Mesenchymal stem cell (in vitro differentiated cells and primary cell): ENCODE measurements around the gene ARHGEF33.

Experiments
- DNase-seq: peaks from one replicate; pipeline ENCODE4 v3.0.0-alpha.2; 2013
- H2AFZ ChIP-seq: one replicate; pipeline ENCODE4 v1.6.1; 2013; ENCODE audit warnings: low read depth, mild to moderate bottlenecking, control low read depth, inconsistent platforms, low read length, moderate library complexity
- H2AK5ac ChIP-seq: 2 replicates; pipeline ENCODE4 v1.6.1; 2013; ENCODE audit warnings: low read length, moderate library complexity, mild to moderate bottlenecking, inconsistent platforms; ENCODE audit not compliant: severe bottlenecking
- H2BK120ac ChIP-seq: one replicate; pipeline ENCODE4 v1.6.1; 2013; ENCODE audit warnings: low read depth, mild to moderate bottlenecking, inconsistent platforms, low read length, moderate library complexity
- H2BK12ac ChIP-seq, 2 experiments: one replicate each; pipeline ENCODE4 v1.6.1; 2013; ENCODE audit warnings: inconsistent platforms in 2 of 2, low read length in 2 of 2, mild to moderate bottlenecking in 2 of 2, moderate library complexity in 2 of 2, control low read depth in 1 of 2
- H2BK15ac ChIP-seq: one replicate; pipeline ENCODE4 v1.6.1; 2013; ENCODE audit warnings: mild to moderate bottlenecking, low read depth, inconsistent platforms; ENCODE audit not compliant: poor library complexity, severe bottlenecking
- H2BK5ac ChIP-seq: 2 replicates; pipeline ENCODE4 v1.6.1; 2013; ENCODE audit warnings: low read depth, mild to moderate bottlenecking, low read length, control low read depth, inconsistent platforms; ENCODE audit not compliant: poor library complexity, severe bottlenecking
- H3K14ac ChIP-seq, 2 experiments: one replicate each; pipeline ENCODE4 v1.6.1; 2013; ENCODE audit warnings: inconsistent platforms in 2 of 2, low read length in 2 of 2, control low read depth in 1 of 2, mild to moderate bottlenecking in 1 of 2, moderate library complexity in 1 of 2
- H3K18ac ChIP-seq, 2 experiments: one replicate each; pipeline ENCODE4 v1.6.1; 2013; ENCODE audit warnings: inconsistent platforms in 2 of 2, low read length in 2 of 2, control low read depth in 1 of 2, low read depth in 1 of 2, mild to moderate bottlenecking in 1 of 2
- H3K23ac ChIP-seq, 2 experiments: one replicate each; pipeline ENCODE4 v1.6.1; 2013; ENCODE audit warnings: inconsistent platforms in 2 of 2, low read length in 2 of 2, mild to moderate bottlenecking in 2 of 2, moderate library complexity in 2 of 2, control low read depth in 1 of 2
- H3K27ac ChIP-seq: 2 replicates; pipeline ENCODE4 v1.5.1; 2013; ENCODE audit warnings: mild to moderate bottlenecking, moderate library complexity, low read length, control low read depth, inconsistent platforms; ENCODE audit not compliant: poor library complexity, severe bottlenecking
- H3K27me3 ChIP-seq, 2 experiments: 2 replicates each; pipeline versions ENCODE4 v1.6.1 to v1.7.0; 2013; ENCODE audit warnings: low read length in 2 of 2, mild to moderate bottlenecking in 2 of 2, moderate library complexity in 2 of 2, control low read depth in 1 of 2, inconsistent platforms in 1 of 2; ENCODE audit not compliant: control insufficient read depth in 1 of 2, insufficient read depth in 1 of 2
- H3K36me3 ChIP-seq, 2 experiments: 2 replicates each; pipeline versions ENCODE4 v1.6.1 to v1.7.0; 2013; ENCODE audit warnings: low read length in 2 of 2, control low read depth in 1 of 2, inconsistent platforms in 1 of 2, low read depth in 1 of 2, mild to moderate bottlenecking in 1 of 2; ENCODE audit not compliant: insufficient read depth in 2 of 2, control insufficient read depth in 1 of 2
- H3K4ac ChIP-seq, 2 experiments: one replicate each; pipeline ENCODE4 v1.6.1; 2013; ENCODE audit warnings: inconsistent platforms in 2 of 2, low read length in 2 of 2, mild to moderate bottlenecking in 2 of 2, moderate library complexity in 2 of 2, control low read depth in 1 of 2, low read depth in 1 of 2
- H3K4me1 ChIP-seq: 2 replicates; pipeline ENCODE4 v1.6.1; 2013; ENCODE audit warnings: low read depth, low read length, control low read depth; ENCODE audit not compliant: control insufficient read depth, insufficient read depth
- H3K4me2 ChIP-seq: 2 replicates; pipeline ENCODE4 v1.6.1; 2013; ENCODE audit warnings: low read length, mild to moderate bottlenecking, inconsistent platforms; ENCODE audit not compliant: poor library complexity, severe bottlenecking
- H3K4me3 ChIP-seq, 2 experiments: 2 replicates each; pipeline versions ENCODE4 v1.5.1 to v1.7.0; 2013; ENCODE audit warnings: low read length in 2 of 2, mild to moderate bottlenecking in 2 of 2, control low read depth in 1 of 2, low read depth in 1 of 2; ENCODE audit not compliant: insufficient read depth in 1 of 2
- H3K79me1 ChIP-seq: replicated peaks from 2 replicates; pipeline ENCODE4 v1.6.1; 2013; ENCODE audit warnings: mild to moderate bottlenecking, control low read depth, low read length, inconsistent platforms; ENCODE audit not compliant: poor library complexity, severe bottlenecking
- H3K9ac ChIP-seq: 2 replicates; pipeline ENCODE4 v1.7.0; 2013; ENCODE audit warnings: mild to moderate bottlenecking, low read length, moderate library complexity
- H3K9me3 ChIP-seq: 2 replicates; pipeline ENCODE4 v1.7.0; 2013; ENCODE audit warnings: mild to moderate bottlenecking, low read length; ENCODE audit not compliant: control insufficient read depth
- H4K8ac ChIP-seq: one replicate; pipeline ENCODE4 v1.6.1; 2013; ENCODE audit warnings: inconsistent platforms, mild to moderate bottlenecking, low read length, moderate library complexity
- H4K91ac ChIP-seq: one replicate; pipeline ENCODE4 v1.6.1; 2013; ENCODE audit warnings: mild to moderate bottlenecking, low read length, inconsistent platforms
- WGBS: methylation state at CpG from one replicate; pipeline ENCODE4 v1.1.7; 2013; ENCODE audit warnings: mixed read lengths; 5-methylcytosine and 5-hydroxymethylcytosine counted together

ARHGEF33 gene

GRCh38 chr2:38907743-38908562 is 18.3 kb downstream of the ARHGEF33 start:
- H3K79me1 ChIP-seq, result no peaks in the 10 kb centered on the region
- no peak overlapping the region for H2BK12ac ChIP-seq
- no peaks in the 10 kb centered on the region for H3K9me3 ChIP-seq
- H4K91ac ChIP-seq, result no peak overlapping the region
- no peak overlapping the region for H3K4ac ChIP-seq
- no peak overlapping the region for H3K27ac ChIP-seq
- H3K18ac ChIP-seq, result no peak overlapping the region
- H3K36me3 ChIP-seq, result no peaks in the 10 kb centered on the region
- no peaks in the 10 kb centered on the region for H3K4me1 ChIP-seq
- H2AFZ ChIP-seq, result no peak overlapping the region
- no peak overlapping the region for H4K8ac ChIP-seq
- H2BK120ac ChIP-seq, result no peak overlapping the region
- 85% methylated on average over 2 of the region's 2 CpGs for WGBS
- no peak overlapping the region for H2BK15ac ChIP-seq
- no peak overlapping the region for H3K14ac ChIP-seq
- H3K4me3 ChIP-seq, result no peak overlapping the region
- no peak overlapping the region for H2BK5ac ChIP-seq
- DNase-seq, result no peak
- H3K23ac ChIP-seq, result no peak overlapping the region
- no peak overlapping the region for H3K4me2 ChIP-seq
- H2AK5ac ChIP-seq, result no peak overlapping the region
- H3K27me3 ChIP-seq, result no peaks in the 10 kb centered on the region
- H3K9ac ChIP-seq, result no peak overlapping the region

DNA sequence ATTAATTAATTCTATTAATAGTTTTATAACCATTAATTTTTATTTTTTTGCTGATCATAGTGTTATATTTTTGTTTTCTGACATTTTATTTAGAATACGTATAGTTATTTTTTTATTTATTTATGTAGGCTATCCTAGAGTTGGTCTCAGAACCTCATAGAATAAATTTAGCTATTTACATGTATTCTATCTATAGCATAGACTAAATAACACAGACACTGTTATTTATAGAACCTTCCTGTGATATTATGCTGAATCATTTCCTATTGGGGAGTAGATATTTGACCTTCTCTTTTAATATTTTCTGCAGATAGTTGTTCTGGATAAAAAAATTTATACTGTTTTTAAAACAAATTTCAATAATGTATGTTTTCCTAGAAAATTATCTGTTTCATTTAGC is 20.2 kb downstream of the ARHGEF33 start:
- no peak overlapping the region for H3K27ac ChIP-seq
- H3K23ac ChIP-seq, result no peak overlapping the region
- H3K4ac ChIP-seq, result no peak overlapping the region
- no peak overlapping the region for H3K4me2 ChIP-seq
- no peaks in the 10 kb centered on the region for H3K36me3 ChIP-seq
- no peaks in the 10 kb centered on the region for H3K9me3 ChIP-seq
- no peaks in the 10 kb centered on the region for H3K27me3 ChIP-seq
- no peaks in the 10 kb centered on the region for H3K4me1 ChIP-seq
- no peak overlapping the region for H3K4me3 ChIP-seq
- no peaks in the 10 kb centered on the region for H3K79me1 ChIP-seq
- H3K9ac ChIP-seq, result no peak overlapping the region
- no peak overlapping the region for H2BK120ac ChIP-seq
- H2AFZ ChIP-seq, result no peak overlapping the region
- DNase-seq, result no peak
- H3K14ac ChIP-seq, result no peak overlapping the region
- no peak overlapping the region for H2BK5ac ChIP-seq
- no peak overlapping the region for H2BK15ac ChIP-seq
- H4K8ac ChIP-seq, result no peak overlapping the region
- no peak overlapping the region for H2AK5ac ChIP-seq
- no peak overlapping the region for H3K18ac ChIP-seq
- no peak overlapping the region for H2BK12ac ChIP-seq
- H4K91ac ChIP-seq, result no peak overlapping the region
- WGBS, result no CpG with 5 or more reads among the region's 1 CpG

GRCh38 chr2:38911191-38911590 is 21.5 kb downstream of the ARHGEF33 start:
- Histone ChIP-seq H3K9me3 (no peaks in the 10 kb centered on the region), H3K4ac (no peak overlapping the region), H3K27ac (no peak overlapping the region), H2BK120ac (no peak overlapping the region), H3K4me3 (no peak overlapping the region), H4K8ac (no peak overlapping the region), H3K23ac (no peak overlapping the region), H3K79me1 (no peaks in the 10 kb centered on the region), H2AFZ (no peak overlapping the region), H3K18ac (no peak overlapping the region), H3K36me3 (no peaks in the 10 kb centered on the region), H2BK15ac (no peak overlapping the region), H3K27me3 (no peaks in the 10 kb centered on the region), H4K91ac (no peak overlapping the region), H3K4me2 (no peak overlapping the region), H2BK5ac (no peak overlapping the region), H2BK12ac (no peak overlapping the region), H3K9ac (no peak overlapping the region), H3K14ac (no peak overlapping the region), H3K4me1 (no peaks in the 10 kb centered on the region), H2AK5ac (no peak overlapping the region)
- DNase-seq, result no peak
- no CpG with 5 or more reads among the region's 1 CpG for WGBS

GRCh38 chr2:38912619-38913018 is 22.9 kb downstream of the ARHGEF33 start:
- Histone ChIP-seq H2BK5ac (no peak overlapping the region), H2BK120ac (no peak overlapping the region), H3K4ac (no peak overlapping the region), H3K4me1 (no peaks in the 10 kb centered on the region), H2AFZ (no peak overlapping the region), H3K27me3 (no peaks in the 10 kb centered on the region), H3K9ac (no peak overlapping the region), H3K4me3 (no peak overlapping the region), H3K36me3 (no peaks in the 10 kb centered on the region), H2AK5ac (no peak overlapping the region), H3K23ac (no peak overlapping the region), H4K8ac (no peak overlapping the region), H3K14ac (no peak overlapping the region), H3K9me3 (no peaks in the 10 kb centered on the region), H3K27ac (no peak overlapping the region), H2BK12ac (no peak overlapping the region), H4K91ac (no peak overlapping the region), H3K18ac (no peak overlapping the region), H2BK15ac (no peak overlapping the region), H3K4me2 (no peak overlapping the region), H3K79me1 (no peaks in the 10 kb centered on the region)
- DNase-seq, result no peak
- no CpG with 5 or more reads among the region's 1 CpG for WGBS
